Activated CD4-positive, alpha-beta T cell treated with anti-CD3 and anti-CD28 coated beads, Interleukin-10, Interleukin-2, amounts not matched to agents 100 ng/mL and 50 ng/mL, durations not matched to agents 16 hours and 8 hours (primary cell): ENCODE data around the gene PACRGL.
"Not testable (repeated sequence)": the region's sequence is repeated elsewhere in the genome, so short reads cannot be mapped to it uniquely, and the experiment has no call there.

ENCODE experiments used
- DNase-seq: peaks from one replicate; pipeline ENCODE4 v3.0.0-alpha.2; 2020

Gene PACRGL

DNA sequence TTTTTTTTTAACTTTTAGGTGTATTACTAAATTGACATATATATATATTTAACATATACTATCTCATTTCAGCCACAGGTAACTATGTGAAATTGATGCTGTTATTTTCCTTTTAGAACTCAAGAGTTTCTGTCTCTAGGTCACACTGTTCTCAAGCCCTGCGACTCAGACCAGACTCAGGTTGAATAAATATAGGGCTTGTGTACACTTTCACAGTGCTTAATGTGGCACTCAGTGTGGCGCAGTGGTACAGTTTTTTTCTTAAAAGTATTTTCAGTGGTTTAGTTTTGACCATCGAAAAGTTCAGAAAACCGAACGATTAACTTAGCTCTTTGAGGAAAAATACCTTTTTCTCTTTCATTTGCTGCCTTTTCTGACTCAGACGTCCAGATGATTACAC is 24.7 kb downstream of the PACRGL start:
- DNase-seq: no peak

DNA sequence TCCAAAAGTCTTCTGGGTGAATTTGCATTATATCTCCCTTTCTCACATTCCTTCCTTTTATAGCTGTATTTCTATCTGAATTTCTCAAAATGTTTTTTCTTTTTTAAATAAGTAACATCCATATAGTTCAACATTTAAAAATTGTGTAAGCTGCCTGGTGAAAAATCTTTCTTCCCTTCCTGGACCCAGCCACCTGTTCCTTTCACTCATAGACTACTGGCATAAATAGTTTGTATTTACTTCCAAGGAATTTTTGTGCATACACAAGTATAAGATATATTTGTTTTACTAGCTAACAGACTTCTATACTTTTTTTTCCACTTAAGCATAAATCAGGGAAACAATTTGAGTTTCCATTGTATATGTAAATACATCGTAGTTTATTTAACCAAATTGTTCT is 35.7 kb downstream of the PACRGL start:
- DNase-seq: no peak

- not testable (repeated sequence) for DNase-seq
Measured at GRCh38 chr4:20746000-20746399, 45.7 kb downstream of the PACRGL start.

DNA sequence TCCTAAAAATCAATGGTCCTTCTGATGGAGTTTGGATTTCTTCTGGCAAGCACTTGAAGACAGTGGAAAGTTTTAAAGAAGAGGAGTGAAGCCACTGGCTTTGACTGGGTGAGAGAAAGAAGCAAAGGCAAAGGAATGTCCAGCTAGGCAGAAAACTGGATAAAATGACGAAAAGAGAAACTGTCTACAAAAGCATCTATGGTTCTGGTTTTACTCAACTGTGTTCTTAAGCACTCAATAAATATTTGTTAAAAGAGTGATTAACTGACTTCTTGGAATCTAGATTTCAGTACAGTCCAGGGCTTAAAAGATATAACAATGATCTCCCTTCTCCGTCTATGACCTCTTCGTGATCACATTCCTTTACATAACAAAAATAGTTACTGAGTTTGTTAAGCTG is 52.4 kb downstream of the PACRGL start:
- DNase-seq: no peak

GRCh38 chr4:20754036-20754435 is 53.8 kb downstream of the PACRGL start:
- no peak for DNase-seq

- no peak for DNase-seq
Measured at GRCh38 chr4:20760053-20760452, 59.8 kb downstream of the PACRGL start.

DNA sequence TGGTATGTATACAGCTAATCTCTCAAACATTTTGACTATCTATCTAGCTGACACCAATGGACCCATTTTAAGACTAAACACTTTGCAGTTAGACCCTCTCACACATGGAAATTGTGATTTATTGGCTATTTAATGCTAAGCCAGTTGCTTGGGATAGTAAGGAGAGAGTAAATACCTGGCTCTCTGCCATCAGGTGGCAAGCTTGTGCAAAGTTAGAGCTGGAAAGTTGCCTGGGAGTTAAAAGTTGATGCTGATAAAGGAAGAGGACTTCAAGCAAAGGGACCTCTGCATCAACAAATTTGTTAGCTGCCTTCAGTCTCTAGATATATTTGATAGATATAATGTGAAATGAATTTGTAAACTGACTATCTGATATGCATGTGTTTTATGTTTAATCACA is 61.1 kb downstream of the PACRGL start:
- DNase-seq: no peak

DNA sequence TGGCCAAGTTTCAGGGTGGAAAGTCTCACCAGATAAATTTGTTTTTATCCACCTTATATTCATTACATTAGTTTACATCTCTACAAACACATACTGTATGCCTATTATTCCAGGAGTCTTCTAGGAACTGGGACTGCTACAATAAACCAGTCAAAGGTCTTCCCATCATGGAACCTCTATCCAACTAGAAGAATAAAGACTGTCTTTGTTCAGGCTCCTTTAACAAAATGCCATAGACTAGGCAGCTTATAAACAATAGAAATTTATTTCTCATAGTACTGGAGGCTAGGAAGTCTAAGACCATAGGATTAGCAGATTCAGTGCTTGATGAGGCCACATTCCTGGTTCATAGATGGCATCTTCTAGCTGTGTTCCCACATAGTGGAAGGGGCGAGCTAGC is 61.6 kb downstream of the PACRGL start:
- no peak for DNase-seq

GRCh38 chr4:20764366-20764992 is 64.2 kb downstream of the PACRGL start:
- DNase-seq: no peak

- DNase-seq: peak; percentile 49
Measured at GRCh38 chr4:20773144-20773997, 73.1 kb downstream of the PACRGL start.

DNA sequence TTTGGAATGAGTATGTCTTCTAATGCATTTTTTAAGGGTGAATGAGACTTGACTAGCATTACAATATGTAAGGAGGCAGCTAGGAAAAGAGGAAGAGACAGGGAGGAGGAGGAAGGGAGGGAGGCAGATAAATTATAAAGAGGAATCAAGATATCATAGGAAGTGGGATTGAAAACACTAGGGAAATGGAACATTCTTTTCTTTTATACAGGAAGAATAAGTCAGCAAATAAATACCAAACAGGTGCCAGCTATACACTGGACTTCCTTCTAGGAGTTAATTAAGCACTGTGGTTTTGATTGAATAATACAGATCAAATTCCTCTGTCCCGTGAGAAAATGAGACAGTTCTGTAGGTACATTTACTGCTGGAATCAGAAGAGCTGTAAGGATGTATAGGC is 78.6 kb downstream of the PACRGL start:
- no peak for DNase-seq

DNA sequence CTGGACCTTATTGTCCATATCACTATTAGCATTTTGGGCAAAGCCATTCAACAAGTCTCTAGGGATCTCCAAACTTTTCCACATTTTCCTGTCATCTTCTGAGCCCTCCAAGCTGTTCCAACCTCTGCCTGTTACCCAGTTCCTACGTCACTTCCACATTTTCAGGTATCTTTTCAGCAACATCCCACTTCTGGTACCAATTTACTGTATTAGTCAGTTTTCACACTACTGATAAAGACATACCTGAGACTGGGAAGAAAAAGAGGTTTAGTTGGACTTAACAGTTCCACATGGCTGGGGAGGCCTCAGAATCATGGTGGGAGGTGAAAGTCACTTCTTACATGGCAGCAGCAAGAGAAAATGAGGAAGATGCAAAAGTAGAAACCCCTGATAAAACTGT is 82.9 kb downstream of the PACRGL start:
- not testable (repeated sequence) for DNase-seq

GRCh38 chr4:20787940-20788665 is 87.8 kb downstream of the PACRGL start:
- no peak for DNase-seq
